Gastroesophageal sphincter (tissue), 3 donors: ENCODE data around the gene ADD1.

Source experiments
- CTCF ChIP-seq, 4 experiments: fragments of 200-600 bp in 2 of 4; fragments of 450-650 bp in 2 of 4; sonication (generic) in 1 of 4; IDR thresholded peaks; one replicate each; pipeline ENCODE4 v1.5.1; 2017 to 2019; ENCODE audit warnings: antibody characterized with exemption in 4 of 4, mild to moderate bottlenecking in 2 of 4, moderate library complexity in 2 of 4
- POLR2AphosphoS5 ChIP-seq: sonication (generic); formaldehyde crosslinking; IDR thresholded peaks from one replicate; pipeline ENCODE4 v1.6.1; 2017; ENCODE audit warnings: antibody characterized with exemption

GRCh38 chr4:2799971-2800690, 43.5 kb upstream of the ADD1 start:
- no peak for TF ChIP-seq CTCF (IDR thresholded peaks at IDR 0.05)
- no peak for TF ChIP-seq POLR2AphosphoS5
